ENCODE data around the gene HEPACAM. TPM values are rescaled to one million over a fixed set of nuclear protein-coding genes. Genes with fewer than 3 reads are reported as not detected.

Gene HEPACAM
- total RNA-seq, result not detected in 2 replicates

GRCh38 chr11:124935548-124936514 is at the start of gene HEPACAM:
Gene HEPACAM, minus strand, starts transcription at chr11:124936047. Its CDS starts 41 bp downstream, at chr11:124936006.

GRCh38 chr11:124953753-124954589 is 18.1 kb upstream of the HEPACAM start, which contains the start of gene CCDC15:
Gene CCDC15, plus strand, starts transcription at chr11:124954202. Its CDS starts 531 bp downstream, at chr11:124954733.

GRCh38 chr11:124918950-124919349 is 16.9 kb downstream of the HEPACAM start, which contains the start of gene HEPN1:
Gene HEPN1, plus strand, starts transcription at chr11:124919250.

GRCh38 chr11:124897674-124898262 is 38.1 kb downstream of the HEPACAM start, which contains the start of gene ROBO4:
Gene ROBO4, minus strand, starts transcription at chr11:124897865. Its CDS starts 70 bp downstream, at chr11:124897795.

Other genes starting within 250 kb of the HEPACAM start
- gene NRGN, start 196.1 kb downstream of the HEPACAM start, total RNA-seq, result 0.16 and 0.36 TPM in 2 replicates
- not detected in 2 replicates for gene VSIG2, start 183.8 kb downstream of the HEPACAM start, total RNA-seq
- 2.2 and 15.2 TPM in 2 replicates for gene ESAM, start 173.8 kb downstream of the HEPACAM start, total RNA-seq
- gene MSANTD2, start 135.6 kb downstream of the HEPACAM start, total RNA-seq, result 5.8 and 19.1 TPM in 2 replicates
- gene ROBO3, start 70.6 kb downstream of the HEPACAM start, total RNA-seq, result 16.0 and 36.5 TPM in 2 replicates
- 25.6 and 32.9 TPM in 2 replicates for gene ROBO4, start 38.2 kb downstream of the HEPACAM start, total RNA-seq
- gene HEPN1, start 16.8 kb downstream of the HEPACAM start, total RNA-seq, result not detected in 2 replicates
- gene CCDC15, start 18.2 kb upstream of the HEPACAM start, total RNA-seq, result 0.97 and 3.1 TPM in 2 replicates
- gene SLC37A2, start 127.3 kb upstream of the HEPACAM start, total RNA-seq, result 0.16 and 0.18 TPM in 2 replicates
- gene TMEM218, start 175.6 kb upstream of the HEPACAM start, total RNA-seq, result 26.7 and 29.8 TPM in 2 replicates
- gene PKNOX2, start 228.7 kb upstream of the HEPACAM start, total RNA-seq, result 2.5 and 4.7 TPM in 2 replicates

Measured in cardiac atrium fibroblast (primary cell).